IPS DF 19.7 (cell line): ENCODE data around the gene PTPRU.

ENCODE experiments used
- DNase-seq: peaks from one replicate; pipeline ENCODE4 v3.0.0-alpha.2; 2013; ENCODE audit warnings: low read depth, low spot score

Gene PTPRU

DNA sequence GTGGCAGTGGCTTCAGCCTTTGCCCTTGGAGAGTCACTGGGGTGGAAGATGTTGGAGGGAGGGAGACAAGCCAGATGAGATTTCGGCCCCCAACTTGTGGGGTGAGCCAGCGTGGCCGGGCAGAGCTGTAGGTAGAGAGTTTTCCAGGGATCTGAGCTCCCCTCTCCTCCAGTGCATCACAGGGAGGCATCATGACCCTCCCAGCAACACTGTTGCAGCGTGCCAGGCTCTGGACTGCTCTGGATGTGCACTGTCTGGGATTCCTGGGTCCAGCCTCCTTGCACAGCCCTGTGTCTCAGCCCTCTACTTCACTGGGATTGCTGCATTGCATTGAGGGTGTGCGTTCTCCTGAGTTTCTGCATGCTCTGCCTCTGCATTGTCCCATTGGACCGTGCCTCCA, 8.9 kb downstream of the PTPRU start:
- no peak for DNase-seq

DNA sequence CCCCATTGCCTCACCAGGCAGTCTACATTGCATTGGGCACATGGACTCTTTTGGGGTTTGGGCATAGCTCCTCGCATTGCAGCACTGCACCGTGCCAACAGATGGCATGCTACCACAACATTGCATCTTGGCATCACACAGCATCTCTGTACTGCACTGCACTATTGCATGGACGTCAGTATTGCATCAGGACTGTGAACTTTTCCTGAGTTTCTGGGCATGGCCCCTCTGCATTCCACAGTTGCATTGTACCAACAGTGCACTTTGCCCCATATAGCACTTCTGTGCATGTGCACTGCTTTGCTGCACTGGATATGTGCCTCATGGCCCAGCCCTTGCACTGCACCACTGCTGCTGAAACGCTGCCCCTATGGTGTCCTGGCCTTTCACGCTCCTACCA, 9.6 kb downstream of the PTPRU start:
- DNase-seq: no peak

DNA sequence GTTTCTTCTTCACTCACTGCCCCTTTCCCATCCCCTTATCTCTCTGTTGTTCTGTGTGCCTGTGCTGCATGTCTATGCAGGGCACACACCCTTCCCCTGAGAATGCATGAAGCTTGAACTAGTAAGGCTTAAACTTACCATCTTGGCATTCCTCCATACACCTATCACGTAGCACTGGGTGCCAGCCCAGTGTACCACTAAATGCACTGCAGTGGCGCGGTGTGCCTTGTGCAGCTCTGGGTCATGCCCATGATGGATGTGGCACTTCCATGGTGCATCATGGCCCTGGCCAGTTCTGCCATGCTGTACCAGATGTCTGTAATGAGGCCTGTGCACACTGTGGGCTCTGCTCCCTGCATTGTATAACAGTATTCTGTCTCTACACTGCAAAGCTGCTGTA, 10.7 kb downstream of the PTPRU start:
- no peak for DNase-seq

DNA sequence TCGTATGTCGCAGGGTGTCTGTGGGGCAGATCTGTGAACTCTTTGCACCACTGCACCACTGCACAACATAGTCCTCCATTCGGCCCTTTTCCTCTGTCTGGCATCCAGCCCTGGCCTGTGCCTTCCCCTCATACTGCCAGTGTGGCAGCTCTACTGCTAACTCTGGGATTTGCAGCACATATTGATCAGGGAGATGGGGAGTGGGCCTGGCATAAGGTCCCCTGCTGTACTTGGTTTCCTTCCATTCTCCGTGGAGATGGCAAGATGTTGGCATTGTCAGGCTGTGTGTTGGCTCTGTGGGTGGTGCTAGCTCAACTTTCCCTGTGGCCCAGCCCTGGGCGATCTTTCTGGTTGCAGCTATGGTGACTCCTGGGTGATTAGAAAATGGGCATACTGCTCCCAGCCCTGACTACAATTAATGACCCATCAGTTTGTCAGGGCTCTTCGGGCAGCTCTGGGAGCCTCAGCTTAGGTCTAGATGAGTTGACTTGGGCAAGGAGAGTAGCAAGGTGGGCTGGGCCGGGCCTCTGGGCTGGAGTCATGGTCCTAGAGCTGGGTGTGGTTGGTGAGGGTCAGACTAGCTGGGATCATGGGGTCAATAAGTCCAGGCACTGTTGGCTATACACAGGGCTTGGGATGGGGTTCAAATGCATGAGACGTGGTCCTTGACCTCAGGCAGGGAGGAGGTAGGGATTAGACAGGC, 11.4 kb downstream of the PTPRU start:
- DNase-seq: no peak

DNA sequence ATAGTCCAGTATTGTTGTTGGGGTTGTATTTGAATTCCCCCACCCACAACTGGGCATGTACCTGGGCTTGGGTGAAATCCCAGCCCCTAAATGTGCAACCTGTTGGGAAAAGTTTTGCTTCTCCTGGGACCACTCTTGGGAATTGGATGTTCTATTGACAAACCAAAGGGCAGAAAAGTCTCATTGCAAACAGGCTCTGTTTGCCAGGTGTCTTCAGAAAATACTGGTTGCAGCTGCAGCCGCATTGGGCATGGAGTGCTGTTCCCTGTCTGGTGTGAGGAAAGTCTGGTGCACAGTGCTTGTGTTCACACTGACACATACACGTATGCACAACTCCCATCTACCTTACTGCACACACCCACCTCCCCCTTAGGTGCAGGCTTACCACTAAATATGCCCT, 12.1 kb downstream of the PTPRU start:
- no peak for DNase-seq

DNA sequence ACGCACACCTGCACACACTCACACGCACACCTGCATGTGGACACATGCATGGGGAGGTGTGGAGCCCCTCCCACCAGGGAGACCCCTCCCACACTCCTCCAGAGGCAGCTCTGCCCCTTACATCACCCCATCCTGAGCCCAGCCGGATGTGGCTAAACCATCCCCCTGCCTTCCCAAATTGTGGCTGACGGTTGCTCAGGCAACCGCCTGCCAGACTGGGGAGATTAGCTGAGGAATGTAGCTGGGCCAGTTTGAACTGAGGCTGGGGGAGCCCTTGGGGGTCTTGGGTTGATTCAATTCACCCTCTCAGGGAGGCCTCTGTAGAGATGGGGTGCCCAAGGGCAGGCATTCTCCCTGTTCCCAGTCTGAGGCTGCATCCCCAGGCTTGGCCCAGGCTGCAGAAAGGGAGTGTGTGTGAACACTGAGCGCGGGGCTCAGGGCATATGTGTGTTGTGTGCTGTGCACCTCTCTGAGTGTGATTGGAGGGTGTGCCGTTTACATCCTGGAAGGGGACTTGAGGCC, 12.9 kb downstream of the PTPRU start:
- DNase-seq: peak; percentile 86

DNA sequence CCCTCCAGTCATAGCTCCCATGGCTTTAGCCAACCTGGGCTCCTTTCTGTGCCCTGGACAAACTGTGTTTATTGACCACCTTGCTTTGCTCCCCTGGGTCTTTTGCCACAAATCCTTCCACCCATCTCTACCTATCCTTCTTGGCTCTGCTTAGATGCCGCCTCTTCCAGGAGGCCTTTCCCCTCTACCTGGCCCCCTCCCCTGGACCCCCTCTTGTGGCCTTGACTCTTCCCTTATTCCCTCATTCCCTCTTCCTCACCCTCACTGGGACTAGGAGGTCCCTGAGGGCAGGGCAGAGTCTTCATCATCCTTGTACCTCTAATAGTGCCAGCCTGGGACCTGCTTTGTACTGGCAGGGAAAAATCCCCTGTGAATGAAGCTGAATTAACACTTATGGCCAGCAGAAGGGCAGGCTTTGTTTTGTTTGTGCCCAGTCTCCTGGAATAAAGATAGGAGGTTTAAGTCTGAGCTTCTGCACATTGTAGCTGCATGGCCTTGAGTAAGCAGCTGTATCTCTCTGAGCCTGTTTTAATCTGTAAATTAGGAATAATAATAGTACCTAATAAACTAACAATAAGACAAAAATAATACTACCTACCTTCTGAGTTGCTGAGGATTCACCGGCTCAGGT, 13.7 kb downstream of the PTPRU start:
- DNase-seq: no peak

DNA sequence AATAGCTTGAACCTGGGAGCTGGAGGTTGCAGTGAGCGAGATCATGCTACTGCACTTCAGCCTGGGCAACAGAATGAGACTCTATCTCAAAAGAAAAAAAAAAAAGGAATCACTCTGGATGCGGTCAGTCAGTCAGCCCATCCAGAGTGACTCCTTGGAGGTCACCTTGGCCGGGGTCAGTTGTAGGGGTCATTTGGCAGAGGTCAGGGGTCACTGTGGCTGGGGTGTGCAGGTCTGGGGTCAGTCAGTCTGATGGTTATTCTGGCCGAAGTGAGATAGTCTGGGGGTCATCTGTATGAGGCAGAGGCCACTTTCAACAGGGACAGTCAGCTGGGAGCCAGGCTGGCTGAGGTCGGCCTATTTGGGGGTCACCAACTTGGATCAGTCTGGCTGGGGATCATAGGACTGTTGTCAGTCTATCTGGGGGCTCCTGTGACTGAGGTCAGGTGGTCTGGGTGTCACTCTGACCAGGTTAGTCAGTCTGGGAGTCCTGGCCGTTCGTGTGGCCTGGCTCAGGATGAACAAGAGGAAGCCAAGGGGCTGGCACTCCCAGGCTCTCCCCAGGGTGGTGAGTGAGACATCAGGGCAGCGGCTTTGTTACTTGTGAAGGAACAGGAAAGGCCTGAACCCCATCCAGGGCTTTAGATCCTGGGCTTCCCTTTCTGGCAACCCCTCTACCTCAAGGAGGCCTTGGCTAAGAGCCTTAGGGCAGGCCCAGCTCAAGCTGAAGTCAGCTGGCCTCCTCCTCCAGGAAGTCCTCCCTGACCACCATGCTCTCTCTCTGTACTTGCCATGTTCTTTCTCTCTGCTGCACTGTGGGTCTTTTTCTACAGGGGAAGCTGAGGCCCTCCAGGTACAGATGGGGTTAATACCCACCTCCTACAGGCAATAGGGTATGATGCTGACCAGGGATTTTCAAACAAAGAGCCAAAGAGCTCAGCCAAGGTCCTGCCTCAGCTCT, 15.1 kb downstream of the PTPRU start:
- no peak for DNase-seq

DNA sequence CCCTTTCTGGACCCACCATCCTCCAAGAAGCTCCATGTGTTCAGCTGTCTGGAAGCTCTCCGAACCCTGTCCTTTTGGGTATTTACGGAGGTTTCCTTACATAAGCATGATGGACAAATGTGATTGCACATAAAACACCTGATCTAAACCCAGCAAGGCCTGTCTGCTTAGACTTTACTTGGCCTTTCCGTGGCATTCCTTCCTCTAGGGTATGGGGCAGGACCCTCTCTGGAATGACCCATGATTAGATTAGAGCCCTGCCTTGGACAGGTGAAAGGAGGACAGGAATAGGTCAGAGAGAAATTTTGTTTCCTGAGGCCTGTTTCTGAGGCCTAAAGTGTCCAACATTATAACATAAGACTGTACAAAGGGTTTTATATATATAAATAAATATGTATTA, 16.9 kb downstream of the PTPRU start:
- DNase-seq: no peak

DNA sequence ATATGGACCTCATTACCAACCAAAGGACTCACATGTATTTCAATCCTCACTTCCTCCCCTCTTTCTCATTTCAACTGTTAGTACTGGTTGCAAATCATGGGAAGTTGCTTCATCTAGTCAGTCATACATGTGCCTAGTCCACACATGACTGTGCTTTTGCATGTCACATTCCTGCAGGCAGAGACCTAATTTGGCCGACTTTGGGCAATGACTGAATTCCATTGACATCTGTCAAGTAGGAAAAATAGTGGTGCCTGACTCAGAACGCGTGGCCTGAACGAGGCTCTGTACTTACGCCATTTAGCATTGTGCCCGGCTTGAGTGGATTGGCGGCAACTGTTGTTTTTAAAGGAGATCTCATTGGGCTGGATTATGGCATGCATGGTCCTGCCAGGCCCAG, 18.0 kb downstream of the PTPRU start:
- no peak for DNase-seq

DNA sequence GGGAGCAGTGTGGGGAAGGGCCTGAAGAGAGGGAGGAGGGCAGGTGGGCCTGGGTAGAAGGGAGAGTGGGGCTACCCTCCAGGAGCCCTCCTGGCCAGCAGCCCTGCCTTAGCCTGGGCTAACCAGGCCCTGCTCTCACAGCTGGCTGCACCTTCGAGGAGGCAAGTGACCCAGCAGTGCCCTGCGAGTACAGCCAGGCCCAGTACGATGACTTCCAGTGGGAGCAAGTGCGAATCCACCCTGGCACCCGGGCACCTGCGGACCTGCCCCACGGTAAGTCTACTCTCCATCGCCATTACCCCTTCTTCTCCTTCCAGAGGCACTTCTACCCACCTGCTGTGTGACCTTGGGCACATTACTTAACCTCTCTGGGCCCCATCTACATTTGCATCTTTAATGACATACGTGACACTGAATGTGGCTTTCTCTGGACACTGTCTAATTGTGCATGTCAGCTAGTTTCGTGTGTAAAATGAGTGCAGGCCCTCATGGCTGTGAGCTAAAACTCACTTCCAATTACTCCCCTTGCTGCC, 18.9 kb downstream of the PTPRU start:
- DNase-seq: no peak

DNA sequence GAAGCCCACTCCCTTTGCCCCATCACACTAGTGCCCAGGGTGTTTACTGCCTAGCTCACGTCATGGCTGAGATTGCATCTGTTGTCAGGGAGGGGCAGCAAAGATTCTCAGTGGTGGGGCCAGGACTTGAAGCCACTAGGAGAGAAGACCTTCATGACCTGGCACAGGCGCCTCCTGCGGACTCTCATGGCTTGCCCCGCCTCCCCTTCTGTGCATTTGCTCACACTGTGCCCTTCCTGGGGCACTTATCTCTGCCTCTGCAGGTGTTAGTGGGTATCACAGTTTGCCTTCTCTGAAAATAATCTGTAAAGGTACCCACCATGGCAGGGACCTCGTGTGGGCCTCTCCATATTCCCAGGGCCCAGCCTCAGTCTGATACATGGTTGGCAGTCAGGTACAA, 20.1 kb downstream of the PTPRU start:
- DNase-seq: no peak

DNA sequence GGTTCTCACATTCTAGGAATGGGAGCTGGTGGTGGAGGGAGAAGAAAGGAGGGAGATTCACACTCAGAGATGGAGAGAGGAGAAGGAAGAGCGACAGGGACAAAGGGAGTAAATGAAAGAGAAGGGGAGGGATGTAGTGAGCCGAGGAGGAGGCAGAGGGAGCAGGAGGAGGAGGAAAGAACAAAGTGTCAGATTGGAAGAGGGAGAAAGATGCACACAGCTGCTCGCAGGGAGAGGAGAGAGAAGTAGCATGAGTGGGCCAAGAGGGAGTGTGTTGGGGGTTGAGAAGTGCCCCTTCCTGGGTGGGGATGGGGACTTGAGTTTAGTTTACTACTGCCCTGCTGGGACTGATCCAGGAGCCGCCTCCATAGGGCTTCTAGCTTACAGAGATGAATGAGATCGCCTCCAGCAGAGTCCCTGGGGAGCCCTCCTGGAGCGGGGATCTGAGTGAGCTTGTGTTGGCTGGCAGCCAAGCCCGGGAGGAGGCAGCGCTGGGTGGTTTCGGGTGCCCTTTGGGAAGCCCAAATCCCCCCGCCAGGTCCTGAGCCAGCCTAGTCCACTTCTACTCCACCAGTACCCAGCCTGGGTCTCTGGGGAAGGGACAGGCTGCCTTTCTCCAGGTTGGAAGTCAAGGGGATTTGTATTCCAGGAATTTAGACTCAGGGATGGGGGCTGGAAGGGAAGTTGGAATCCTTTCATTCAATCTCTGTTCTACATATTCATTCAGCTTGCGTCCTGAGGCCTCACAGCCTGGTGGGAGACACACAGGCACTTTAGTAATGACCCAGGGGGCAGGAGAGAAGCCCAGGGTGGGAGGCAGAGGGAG, 20.9 kb downstream of the PTPRU start:
- DNase-seq: no peak

DNA sequence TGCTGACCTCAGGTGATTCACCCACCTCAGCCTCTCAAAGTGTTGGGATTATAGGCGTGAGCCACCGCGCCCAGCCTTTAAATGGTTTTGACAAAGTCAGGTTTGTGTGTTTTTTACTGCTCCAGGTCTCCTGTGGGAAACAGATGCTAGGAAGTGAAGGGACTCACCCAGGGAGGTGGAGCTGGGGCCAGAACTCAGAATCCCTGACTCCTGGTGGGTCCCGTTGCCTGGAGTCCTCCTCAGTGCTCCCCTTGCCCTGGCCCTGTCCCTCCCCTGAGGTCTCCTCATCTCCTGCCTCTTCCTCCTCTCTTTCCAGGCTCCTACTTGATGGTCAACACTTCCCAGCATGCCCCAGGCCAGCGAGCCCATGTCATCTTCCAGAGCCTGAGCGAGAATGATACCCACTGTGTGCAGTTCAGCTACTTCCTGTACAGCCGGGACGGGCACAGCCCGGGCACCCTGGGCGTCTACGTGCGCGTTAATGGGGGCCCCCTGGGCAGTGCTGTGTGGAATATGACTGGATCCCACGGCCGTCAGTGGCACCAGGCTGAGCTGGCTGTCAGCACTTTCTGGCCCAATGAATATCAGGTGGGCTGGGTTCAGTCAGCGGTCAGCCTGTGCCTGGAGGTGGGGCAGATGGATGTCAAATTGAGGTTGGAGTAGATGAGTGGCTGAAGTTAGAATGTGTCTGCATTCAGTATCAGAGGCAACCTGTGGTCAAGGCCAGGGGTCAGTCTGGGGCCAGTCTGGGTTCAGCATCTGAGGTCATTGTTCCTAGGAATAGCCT, 22.1 kb downstream of the PTPRU start:
- no peak for DNase-seq

DNA sequence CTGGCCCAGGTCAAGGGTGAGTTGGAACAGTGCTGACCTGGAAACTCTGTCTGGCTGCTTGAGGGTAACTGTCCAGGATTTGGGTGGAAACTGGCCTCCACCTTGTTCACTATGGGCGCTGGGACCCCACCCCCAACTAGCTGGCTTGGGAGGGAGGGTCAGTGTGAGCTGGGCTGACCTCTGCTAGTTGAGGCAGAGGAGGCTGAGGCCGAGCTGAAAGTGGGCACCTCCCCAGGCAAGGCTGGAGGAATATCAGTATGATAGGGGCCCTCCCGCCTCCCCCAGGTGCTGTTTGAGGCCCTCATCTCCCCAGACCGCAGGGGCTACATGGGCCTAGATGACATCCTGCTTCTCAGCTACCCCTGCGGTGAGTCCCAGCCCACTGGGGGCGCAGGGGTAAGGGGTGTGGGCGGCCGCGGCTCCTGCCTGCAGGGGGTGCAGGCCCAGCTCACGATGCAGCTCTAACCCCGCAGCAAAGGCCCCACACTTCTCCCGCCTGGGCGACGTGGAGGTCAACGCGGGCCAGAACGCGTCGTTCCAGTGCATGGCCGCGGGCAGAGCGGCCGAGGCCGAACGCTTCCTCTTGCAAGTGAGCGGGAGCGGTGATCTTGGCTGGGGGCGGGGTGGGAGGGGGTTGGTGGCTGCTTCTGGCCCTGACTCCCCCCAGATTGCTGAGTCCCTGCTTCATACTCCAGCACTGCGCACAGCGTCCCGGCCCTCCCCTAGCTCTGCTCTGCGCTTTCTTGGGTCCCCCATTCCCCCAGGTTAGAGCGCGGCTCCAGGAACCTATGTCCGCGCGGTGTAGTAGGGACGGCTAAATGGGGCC, 22.9 kb downstream of the PTPRU start:
- no peak for DNase-seq

DNA sequence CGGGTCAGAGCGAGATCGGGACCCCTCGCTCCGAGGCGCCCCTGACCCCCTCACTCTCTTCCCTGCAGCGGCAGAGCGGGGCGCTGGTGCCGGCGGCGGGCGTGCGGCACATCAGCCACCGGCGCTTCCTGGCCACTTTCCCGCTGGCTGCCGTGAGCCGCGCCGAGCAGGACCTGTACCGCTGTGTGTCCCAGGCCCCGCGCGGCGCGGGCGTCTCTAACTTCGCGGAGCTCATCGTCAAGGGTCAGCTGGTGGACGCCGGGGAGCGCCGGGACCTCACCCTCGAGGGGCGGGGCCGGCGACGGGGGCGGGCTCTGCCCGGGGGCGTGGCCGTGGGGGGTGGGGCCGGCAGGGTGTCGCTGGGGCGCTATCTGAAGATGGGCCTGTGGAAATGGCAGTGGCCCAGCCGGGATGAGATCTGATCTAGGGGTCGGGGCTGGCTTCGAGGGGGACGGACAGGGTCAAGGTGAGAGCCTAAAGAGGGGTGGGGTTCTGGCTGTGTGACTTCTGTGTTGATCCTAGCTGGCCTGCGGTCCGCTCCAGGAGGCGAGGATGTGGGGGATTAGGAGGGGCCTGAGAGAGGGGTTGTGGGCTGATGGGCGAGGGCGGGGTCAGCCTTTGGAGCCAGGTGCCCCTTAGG, 23.6 kb downstream of the PTPRU start:
- no peak for DNase-seq

DNA sequence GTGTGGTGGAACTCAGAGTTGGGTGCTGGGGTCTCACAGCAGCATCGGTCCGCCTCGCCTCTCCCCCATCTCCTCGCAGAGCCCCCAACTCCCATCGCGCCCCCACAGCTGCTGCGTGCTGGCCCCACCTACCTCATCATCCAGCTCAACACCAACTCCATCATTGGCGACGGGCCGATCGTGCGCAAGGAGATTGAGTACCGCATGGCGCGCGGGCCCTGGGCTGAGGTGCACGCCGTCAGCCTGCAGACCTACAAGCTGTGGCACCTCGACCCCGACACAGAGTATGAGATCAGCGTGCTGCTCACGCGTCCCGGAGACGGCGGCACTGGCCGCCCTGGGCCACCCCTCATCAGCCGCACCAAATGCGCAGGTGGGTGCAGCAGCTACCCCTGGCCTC, 24.2 kb downstream of the PTPRU start:
- no peak for DNase-seq

DNA sequence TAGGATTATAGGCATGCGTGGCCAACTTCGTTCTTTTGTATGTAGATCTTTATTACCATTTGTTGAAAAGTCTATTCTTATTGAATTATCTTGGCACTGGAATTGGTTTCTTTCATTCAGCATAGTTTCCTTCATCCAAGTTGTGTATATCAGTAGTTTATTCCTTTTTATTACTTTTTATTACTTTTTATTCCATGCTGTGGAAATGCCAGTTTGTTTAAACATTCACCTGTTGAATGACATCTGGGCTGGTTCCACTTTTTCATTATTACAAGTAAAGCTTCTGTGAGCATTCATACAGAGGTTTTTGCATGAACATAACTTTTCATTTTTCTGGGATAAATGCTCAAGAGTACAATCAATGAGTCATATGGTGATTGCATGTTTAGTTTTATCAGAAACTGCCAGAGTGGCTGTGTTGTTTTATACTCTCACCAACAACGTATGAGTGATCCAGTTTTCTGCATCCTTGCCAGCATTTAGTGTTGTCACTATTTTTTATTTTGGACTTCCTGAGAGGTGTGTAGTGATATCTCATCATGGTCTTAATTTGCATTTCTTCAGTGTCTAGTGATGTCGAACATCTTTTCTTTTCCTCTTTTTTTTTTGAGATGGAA, 28.6 kb downstream of the PTPRU start:
- DNase-seq: no peak

DNA sequence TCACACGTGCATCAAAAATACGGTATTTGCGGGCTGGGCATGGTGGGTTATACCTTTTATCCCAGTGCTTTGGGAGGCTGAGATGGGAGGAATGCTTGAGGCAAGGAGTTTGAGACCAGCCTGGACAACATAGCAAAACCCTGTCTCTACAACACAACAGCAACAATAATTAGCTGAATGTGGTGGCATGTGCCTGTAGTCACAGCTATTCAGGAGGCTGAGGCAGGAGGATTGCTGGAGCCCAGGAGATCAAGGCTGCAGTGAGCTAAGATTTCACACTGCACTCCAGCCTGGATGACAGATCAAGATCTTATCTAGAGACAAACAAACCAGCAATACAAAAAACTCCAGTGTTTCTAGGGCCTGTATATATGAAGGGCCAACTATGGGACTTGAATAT, 30.6 kb downstream of the PTPRU start:
- no peak for DNase-seq
